HG02763 (cell line): ENCODE data around the gene C11orf24.

Experiments
- ATAC-seq: cut with Tn5 transposase; IDR thresholded peaks from one replicate; pipeline ENCODE4 v1.9.1; 2021; ENCODE audit warnings: mild to moderate bottlenecking, moderate library complexity; ENCODE audit not compliant: unreplicated experiment

C11orf24 gene

DNA sequence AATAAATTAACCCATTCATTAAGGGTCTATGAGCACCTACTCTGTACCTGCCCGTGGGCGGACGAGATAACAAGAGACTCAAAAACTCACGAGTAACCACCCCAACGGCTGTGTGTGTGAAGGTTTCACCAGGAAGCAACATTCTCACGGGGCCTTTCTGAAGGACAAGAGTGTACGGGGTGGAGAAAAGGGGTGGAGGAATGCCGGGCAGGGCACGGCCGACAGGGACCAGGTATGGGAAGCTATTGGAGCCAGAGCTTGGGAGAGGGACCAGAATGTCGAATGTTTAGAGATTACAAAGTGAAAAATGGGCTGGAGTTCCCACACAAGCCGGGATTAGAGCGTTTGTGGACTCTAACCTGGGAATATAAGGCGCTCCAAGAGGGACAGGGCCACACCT is 60.2 kb downstream of the C11orf24 start:
- ATAC-seq = no peak
